Suprapubic skin (tissue), 4 donors: ENCODE data around the gene RAB5IF. TPM values are rescaled to one million over a fixed set of nuclear protein-coding genes. Genes with fewer than 3 reads are reported as not detected.

Source experiments
- DNase-seq, 2 donors: peaks; one replicate each; pipeline ENCODE4 v3.0.0-alpha.2; 2019; ENCODE audit warnings: low spot score in 2 of 2
- H3K27ac ChIP-seq: fragments of 200-600 bp; sonication (generic); one replicate; pipeline ENCODE4 v1.5.1; 2019
- H3K27me3 ChIP-seq: fragments of 200-600 bp; sonication (generic); one replicate; pipeline ENCODE4 v1.5.1; 2019
- H3K36me3 ChIP-seq: fragments of 200-600 bp; sonication (generic); one replicate; pipeline ENCODE4 v1.5.1; 2019
- H3K4me1 ChIP-seq: fragments of 200-600 bp; sonication (generic); one replicate; pipeline ENCODE4 v1.5.1; 2019
- H3K4me3 ChIP-seq: fragments of 200-600 bp; sonication (generic); one replicate; pipeline ENCODE4 v1.5.1; 2019; ENCODE audit warnings: mild to moderate bottlenecking
- H3K9me3 ChIP-seq: fragments of 200-600 bp; sonication (generic); one replicate; pipeline ENCODE4 v1.5.1; 2019
- EP300 ChIP-seq: sonication (generic); formaldehyde crosslinking; IDR thresholded peaks from one replicate; pipeline ENCODE4 v1.6.1; 2017; ENCODE audit warnings: antibody characterized with exemption
- POLR2A ChIP-seq, 2 donors: fragments of 450-650 bp; IDR thresholded peaks; one replicate each; pipeline ENCODE4 v1.6.1; 2017; ENCODE audit warnings: antibody characterized with exemption in 2 of 2, mild to moderate bottlenecking in 2 of 2, moderate library complexity in 2 of 2
- POLR2AphosphoS5 ChIP-seq, 3 donors: sonication (generic); formaldehyde crosslinking; IDR thresholded peaks; one replicate each; pipeline ENCODE4 v1.6.1; 2017; ENCODE audit warnings: antibody characterized with exemption in 3 of 3
- WGBS: methylation state at CpG from one replicate; pipeline ENCODE4 v1.1.5; 2018; 5-methylcytosine and 5-hydroxymethylcytosine counted together
- total RNA-seq, 4 donors: library from RNA; depleted of rRNA; stranded (reverse); fragments of >200 nt; gene quantifications; one replicate each; pipeline ENCODE4 v1.1.0, GENCODE V29; 2016
- TF ChIP-seq, protein P1 (sequence below), 2 donors: fragments of 200-600 bp in 1 of 2; fragments of 450-650 bp in 1 of 2; sonication (generic) in 1 of 2; IDR thresholded peaks; one replicate each; pipeline ENCODE4 v1.5.1; 2016 to 2019; ENCODE audit warnings: antibody characterized with exemption in 2 of 2, mild to moderate bottlenecking in 1 of 2, moderate library complexity in 1 of 2

Gene RAB5IF
- total RNA-seq, 4 donors from 2014 or later: 42.2 to 127 (median 89.4) TPM

DNA sequence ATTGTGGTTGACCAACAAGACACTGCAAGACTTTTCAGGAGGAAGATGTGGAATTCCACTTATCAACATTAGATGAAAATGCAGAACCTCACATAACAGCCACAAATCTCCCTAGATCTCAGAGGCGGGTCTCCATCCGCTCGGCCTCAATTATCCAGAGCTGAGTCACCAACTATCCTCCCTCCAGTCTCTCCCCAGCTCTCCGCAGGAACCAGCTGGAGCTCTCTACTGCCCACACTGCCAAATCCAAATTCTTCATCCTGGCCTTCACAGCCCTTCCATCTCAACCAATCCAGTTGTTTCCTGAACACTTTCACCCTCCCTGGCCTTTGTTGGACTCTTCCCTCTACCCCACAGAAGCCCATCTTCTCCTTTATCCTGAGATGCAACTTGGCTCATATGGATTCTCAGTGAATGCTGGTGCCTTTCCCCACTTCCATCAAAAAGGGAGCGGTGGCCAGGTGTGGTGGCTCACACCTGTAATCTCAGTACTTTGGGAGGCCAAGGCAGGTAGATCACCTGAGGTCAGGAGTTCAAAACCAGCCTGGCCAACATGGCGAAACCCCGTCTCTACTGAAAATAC lies 35.6 kb upstream of the RAB5IF start:
- no peaks in the 10 kb centered on the region for H3K27me3 ChIP-seq
- H3K27ac ChIP-seq: no peak overlapping the region
- 44% methylated on average over 7 of the region's 7 CpGs for WGBS
- H3K4me3 ChIP-seq: no peak overlapping the region
- H3K4me1 ChIP-seq: peaks cover 26% of the 10 kb centered on the region
- no peaks in the 10 kb centered on the region for H3K36me3 ChIP-seq
- DNase-seq: no peak
- TF ChIP-seq POLR2A (IDR thresholded peaks at IDR 0.05) (no peak), POLR2AphosphoS5 (IDR thresholded peaks at IDR 0.05) (no peak), EP300 (no peak)
- TF ChIP-seq, protein P1, sequence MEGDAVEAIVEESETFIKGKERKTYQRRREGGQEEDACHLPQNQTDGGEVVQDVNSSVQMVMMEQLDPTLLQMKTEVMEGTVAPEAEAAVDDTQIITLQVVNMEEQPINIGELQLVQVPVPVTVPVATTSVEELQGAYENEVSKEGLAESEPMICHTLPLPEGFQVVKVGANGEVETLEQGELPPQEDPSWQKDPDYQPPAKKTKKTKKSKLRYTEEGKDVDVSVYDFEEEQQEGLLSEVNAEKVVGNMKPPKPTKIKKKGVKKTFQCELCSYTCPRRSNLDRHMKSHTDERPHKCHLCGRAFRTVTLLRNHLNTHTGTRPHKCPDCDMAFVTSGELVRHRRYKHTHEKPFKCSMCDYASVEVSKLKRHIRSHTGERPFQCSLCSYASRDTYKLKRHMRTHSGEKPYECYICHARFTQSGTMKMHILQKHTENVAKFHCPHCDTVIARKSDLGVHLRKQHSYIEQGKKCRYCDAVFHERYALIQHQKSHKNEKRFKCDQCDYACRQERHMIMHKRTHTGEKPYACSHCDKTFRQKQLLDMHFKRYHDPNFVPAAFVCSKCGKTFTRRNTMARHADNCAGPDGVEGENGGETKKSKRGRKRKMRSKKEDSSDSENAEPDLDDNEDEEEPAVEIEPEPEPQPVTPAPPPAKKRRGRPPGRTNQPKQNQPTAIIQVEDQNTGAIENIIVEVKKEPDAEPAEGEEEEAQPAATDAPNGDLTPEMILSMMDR (IDR thresholded peaks at IDR 0.05): no peak
- H3K9me3 ChIP-seq: no peaks in the 10 kb centered on the region

DNA sequence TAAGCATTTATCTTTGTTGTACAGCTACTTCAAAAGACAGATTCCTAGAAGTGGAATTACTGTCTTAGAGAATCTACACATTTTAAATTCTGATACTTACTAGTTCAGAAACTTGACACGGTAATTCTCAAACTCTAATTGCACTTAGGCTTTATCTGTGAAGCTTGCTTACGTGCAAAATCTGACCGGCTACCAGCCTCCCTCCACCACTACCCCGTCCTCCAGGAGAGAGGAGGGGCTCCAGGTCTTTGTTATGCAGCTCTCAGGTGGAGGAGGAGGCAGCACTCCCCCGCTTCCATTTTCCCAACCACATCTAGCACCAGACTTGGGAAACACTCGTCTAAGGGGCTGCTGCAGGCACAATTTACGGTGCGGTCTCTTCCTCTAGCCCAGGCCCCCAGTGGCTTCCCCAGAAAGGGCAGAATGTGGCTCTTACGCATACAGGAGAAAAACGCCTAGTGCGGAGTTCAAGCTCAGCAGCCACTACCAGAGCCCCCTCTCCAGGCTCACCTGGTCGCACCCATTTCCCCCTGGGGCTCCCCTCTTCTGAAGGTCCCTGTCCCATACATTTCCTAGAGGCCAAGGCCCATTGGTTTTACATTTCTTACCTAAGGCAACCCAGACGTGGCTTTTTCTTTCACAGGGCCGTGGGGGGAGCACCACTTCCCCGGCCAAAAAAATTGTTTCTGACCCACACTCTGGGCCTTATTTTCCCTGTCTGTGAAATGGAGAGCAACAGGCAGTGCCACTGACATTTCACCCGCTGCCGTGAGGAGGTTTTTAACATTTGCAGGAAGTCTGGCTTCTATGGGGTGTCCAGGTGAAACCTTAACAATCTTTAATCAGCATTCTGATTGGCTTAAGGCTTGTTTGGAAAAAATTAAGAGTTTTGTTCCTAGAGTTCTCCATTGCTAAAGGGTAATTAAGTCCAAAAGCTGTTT lies 33.7 kb upstream of the RAB5IF start:
- no peak for DNase-seq
- H3K27ac ChIP-seq: peak overlapping the region; percentile 89
- WGBS: 70% methylated on average over 17 of the region's 17 CpGs
- H3K9me3 ChIP-seq: no peaks in the 10 kb centered on the region
- no peak overlapping the region for H3K4me3 ChIP-seq
- TF ChIP-seq POLR2A (IDR thresholded peaks at IDR 0.05): no peak
- no peak for TF ChIP-seq EP300
- TF ChIP-seq POLR2AphosphoS5 (IDR thresholded peaks at IDR 0.05): no peak
- TF ChIP-seq, protein P1 (IDR thresholded peaks at IDR 0.05): no peak
- peaks cover 36% of the 10 kb centered on the region for H3K4me1 ChIP-seq
- no peaks in the 10 kb centered on the region for H3K27me3 ChIP-seq
- no peaks in the 10 kb centered on the region for H3K36me3 ChIP-seq

DNA sequence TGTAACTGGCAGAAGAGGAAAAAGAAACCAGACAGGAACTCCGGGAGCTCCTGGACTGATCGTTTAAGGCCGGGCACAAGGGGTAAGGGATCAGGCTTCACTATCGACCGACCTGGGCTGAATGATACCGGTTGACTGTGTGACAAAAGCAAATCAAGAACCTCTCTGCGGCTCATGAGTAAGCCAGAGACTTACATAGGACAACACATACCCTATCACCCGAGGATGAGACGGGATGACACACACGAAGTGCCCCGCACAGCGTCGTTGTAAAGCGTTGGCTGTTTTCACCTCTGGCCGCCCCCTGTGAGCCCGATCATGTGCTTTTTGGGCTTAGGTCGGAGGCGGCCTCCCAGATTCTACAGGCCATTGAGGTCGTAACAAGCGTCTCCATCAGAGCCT lies 32.9 kb upstream of the RAB5IF start:
- Histone ChIP-seq H3K27me3 (no peaks in the 10 kb centered on the region), H3K27ac (peak overlapping the region; percentile 89), H3K4me1 (peaks cover 36% of the 10 kb centered on the region), H3K4me3 (peak overlapping the region; percentile 85), H3K9me3 (no peaks in the 10 kb centered on the region), H3K36me3 (no peaks in the 10 kb centered on the region)
- 17% methylated on average over 8 of the region's 20 CpGs for WGBS
- DNase-seq: no peak
- no peak for TF ChIP-seq EP300
- TF ChIP-seq POLR2A (IDR thresholded peaks at IDR 0.05): no peak
- no peak for TF ChIP-seq POLR2AphosphoS5 (IDR thresholded peaks at IDR 0.05)
- TF ChIP-seq, protein P1 (IDR thresholded peaks at IDR 0.05): no peak

DNA sequence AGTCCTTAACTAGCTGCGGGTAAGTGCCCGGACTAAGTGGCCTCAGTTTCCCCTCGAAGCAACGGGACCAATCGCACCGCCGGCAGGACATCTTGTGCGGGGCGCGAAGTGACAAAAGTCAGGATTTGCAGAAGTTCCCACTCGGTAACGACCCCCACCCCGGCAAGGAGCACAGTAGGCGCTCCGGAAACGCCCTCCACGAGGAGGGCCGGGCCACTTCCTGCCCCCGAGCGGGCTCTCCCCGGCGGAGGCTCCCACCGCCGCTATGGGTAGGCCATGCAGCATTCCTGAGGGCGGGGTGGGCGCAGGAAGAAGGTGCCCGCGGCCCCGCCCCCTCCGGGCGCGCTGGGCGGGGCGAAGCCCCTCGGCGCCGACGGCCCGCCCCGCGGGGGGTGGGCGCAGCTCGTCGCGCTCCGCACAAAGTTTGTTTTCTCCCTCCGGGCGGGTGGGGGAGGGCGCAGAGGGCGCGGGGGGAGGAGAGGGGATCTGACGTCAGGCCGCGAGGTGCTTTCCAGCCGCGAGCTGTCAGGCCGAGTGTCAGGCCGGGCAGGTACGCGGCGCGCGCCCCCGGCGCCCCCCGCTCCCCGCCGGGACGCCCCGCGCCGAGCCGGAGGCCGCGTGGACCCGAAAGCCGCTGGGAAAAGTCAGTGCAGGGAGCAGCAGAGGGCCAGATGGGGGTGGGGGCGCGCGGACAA lies 32.3 kb upstream of the RAB5IF start, which contains the start of gene TGIF2:
TGIF2 (plus strand) TSS at position 495 of the 695 bp plus-strand sequence. CDS start 5,178 bp downstream, outside the sequence.
- DNase-seq: peak; percentile 90 to 91
- H3K27me3 ChIP-seq: no peaks in the 10 kb centered on the region
- WGBS: no CpG with 5 or more reads among the region's 80 CpGs
- peak within 1 kb of the TSS; percentile 89 for H3K27ac ChIP-seq
- H3K4me3 ChIP-seq: peak within 1 kb of the TSS; percentile 85
- H3K9me3 ChIP-seq: no peaks in the 10 kb centered on the region
- TF ChIP-seq EP300 (no peak), POLR2A (IDR thresholded peaks at IDR 0.05) (peak in 1 of 2 donors; percentile 14), POLR2AphosphoS5 (IDR thresholded peaks at IDR 0.05) (no peak)
- TF ChIP-seq, protein P1 (IDR thresholded peaks at IDR 0.05): no peak
- peaks cover 36% of the 10 kb centered on the region for H3K4me1 ChIP-seq
- no peaks in the 10 kb centered on the region for H3K36me3 ChIP-seq
